ENCODE results near the gene CYB561D2.

CYB561D2 gene

DNA sequence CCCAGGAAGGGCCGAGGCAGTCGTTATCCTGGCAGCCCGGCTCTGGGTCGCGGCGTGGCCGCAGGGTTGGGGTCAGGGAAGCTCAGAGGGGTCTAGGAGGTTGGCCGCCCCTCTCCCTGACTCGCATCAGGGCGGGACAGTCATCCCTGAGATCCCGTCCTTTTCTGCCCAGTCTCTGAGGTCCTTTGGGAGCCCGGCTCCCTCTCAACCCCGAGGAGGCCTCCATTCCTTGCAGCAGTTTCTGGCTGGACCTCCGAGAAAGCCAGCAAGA, 28.6 kb upstream of the CYB561D2 start:
- ChIA-PET POLR2A (interaction anchor here (2.3 to 3.7 kb wide), 2 partner anchors 15 to 23 kb away, joined by 11 to 23 read pairs; partner anchors contain the start of genes HYAL3 and NAA80), CTCF (interaction anchor here (0.6 kb wide), 1 partner anchor 68 kb away, joined by 3 read pairs; no protein-coding TSS in a partner anchor)
- no peak for DNase-seq (ENCODE audit: extremely low spot score)
- no peak for TF ChIP-seq SUZ12 (IDR thresholded peaks at IDR 0.05)
- no peak for TF ChIP-seq TARDBP (IDR thresholded peaks at IDR 0.05)
- no peak for TF ChIP-seq ELF4 (IDR thresholded peaks at IDR 0.05)
- TF ChIP-seq, protein P1, sequence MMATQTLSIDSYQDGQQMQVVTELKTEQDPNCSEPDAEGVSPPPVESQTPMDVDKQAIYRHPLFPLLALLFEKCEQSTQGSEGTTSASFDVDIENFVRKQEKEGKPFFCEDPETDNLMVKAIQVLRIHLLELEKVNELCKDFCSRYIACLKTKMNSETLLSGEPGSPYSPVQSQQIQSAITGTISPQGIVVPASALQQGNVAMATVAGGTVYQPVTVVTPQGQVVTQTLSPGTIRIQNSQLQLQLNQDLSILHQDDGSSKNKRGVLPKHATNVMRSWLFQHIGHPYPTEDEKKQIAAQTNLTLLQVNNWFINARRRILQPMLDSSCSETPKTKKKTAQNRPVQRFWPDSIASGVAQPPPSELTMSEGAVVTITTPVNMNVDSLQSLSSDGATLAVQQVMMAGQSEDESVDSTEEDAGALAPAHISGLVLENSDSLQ (IDR thresholded peaks at IDR 0.05) = no peak
- no peak for TF ChIP-seq HDGF (IDR thresholded peaks at IDR 0.05; ENCODE audit: borderline replicate concordance)
- TF ChIP-seq CTBP1 (IDR thresholded peaks at IDR 0.05; ENCODE audit: borderline replicate concordance) = no peak
- no peak for TF ChIP-seq L3MBTL2 (conservative IDR thresholded peaks at IDR 0.05)

DNA sequence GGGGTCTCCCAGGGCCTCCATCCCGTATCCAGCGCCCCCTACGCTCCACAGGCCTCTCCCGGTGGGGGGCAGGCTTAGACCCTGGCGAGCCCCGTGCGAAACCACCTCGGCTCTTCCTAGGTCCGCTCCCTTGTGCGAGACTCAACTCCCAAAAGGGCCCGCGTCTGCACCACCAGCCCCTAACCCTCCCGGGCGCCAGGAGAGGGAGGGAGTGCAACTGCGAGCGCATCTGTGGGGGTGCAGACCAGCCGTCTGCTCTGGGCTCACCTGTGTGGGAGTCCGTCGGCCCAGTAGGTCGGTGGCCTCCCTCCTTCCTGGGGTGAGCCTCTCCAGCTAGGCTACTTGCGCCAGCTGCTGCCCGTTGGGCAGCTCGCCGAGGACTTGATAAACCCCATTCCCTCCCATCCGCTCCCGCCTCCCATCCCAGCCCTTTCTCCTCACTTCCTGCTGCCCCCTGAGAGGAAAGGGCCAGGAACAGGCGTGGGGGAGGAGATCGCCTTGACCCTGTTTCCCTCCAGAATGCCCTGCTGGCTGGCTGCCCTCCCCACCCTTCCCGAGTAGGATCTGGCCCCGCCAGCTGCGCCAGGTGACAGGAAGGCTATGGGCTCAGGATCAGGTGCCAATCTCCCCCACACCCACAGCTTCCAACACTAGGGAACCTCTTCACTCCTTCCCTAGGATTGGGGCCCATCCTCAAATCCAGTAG, 28.1 kb upstream of the CYB561D2 start, which contains the start of gene HYAL2:
Gene HYAL2 (minus strand): TSS at position 360 of the 706 bp plus-strand sequence. CDS start 2,256 bp downstream, outside the sequence.
- ChIA-PET CTCF (interaction anchor here (0.6 kb wide), 1 partner anchor 68 kb away, joined by 3 read pairs; no protein-coding TSS in a partner anchor), POLR2A (interaction anchor here (1.9 to 3.7 kb wide), 3 partner anchors 15 to 31 kb away, joined by 7 to 23 read pairs (median 11); partner anchors contain the start of genes HYAL3, IFRD2 and NAA80)
- TF ChIP-seq ZNF384 (IDR thresholded peaks at IDR 0.05) = no peak
- TF ChIP-seq ELF4 (IDR thresholded peaks at IDR 0.05) = no peak
- no peak for TF ChIP-seq ARNT (IDR thresholded peaks at IDR 0.05)
- no peak for TF ChIP-seq LEF1 (IDR thresholded peaks at IDR 0.05; ENCODE audit: borderline replicate concordance)
- TF ChIP-seq, protein P1 (IDR thresholded peaks at IDR 0.05) = no peak
- no peak for TF ChIP-seq TARDBP (IDR thresholded peaks at IDR 0.05)
- TF ChIP-seq SUZ12 (IDR thresholded peaks at IDR 0.05) = no peak
- TF ChIP-seq FOXK2 (IDR thresholded peaks at IDR 0.05) = no peak
- no peak for TF ChIP-seq HDGF (IDR thresholded peaks at IDR 0.05; ENCODE audit: borderline replicate concordance)
- TF ChIP-seq CTBP1 (IDR thresholded peaks at IDR 0.05; ENCODE audit: borderline replicate concordance) = no peak
- no peak for TF ChIP-seq NFRKB (IDR thresholded peaks at IDR 0.05)
- TF ChIP-seq L3MBTL2 (conservative IDR thresholded peaks at IDR 0.05) = no peak
- TF ChIP-seq FOXA1 (IDR thresholded peaks at IDR 0.05) = no peak
- no peak for TF ChIP-seq BHLHE40 (IDR thresholded peaks at IDR 0.05; ENCODE audit: borderline replicate concordance)
- no peak for TF ChIP-seq SP1 (IDR thresholded peaks at IDR 0.05)
- TF ChIP-seq FOXM1 (IDR thresholded peaks at IDR 0.05; ENCODE audit: borderline replicate concordance) = no peak
- DNase-seq (ENCODE audit: extremely low spot score) = no peak

DNA sequence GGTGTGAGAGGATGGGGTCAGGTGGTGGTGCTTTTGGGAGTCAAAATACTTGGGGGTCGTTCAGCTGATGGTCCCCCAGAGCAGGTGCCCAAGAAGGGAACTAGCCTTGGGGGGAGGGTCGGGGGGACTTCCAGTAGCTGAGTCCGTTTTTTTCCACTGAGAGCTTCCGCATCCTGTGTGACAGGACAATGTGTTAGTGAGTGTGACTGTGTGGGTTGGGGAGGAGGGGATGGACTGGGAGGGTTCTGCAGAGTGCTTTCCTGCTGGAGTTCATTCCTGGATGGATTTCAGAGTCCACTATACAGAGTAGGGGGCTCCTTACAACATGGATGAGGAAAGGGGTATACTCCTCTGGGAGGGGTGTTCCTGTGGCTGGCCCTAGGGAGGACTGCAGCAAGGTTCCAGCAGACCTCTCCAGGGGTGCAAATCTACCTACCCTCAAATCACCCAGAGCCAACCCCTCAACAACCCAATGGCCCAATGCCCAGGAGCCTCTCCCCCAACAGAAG, 27.5 kb upstream of the CYB561D2 start:
- TF ChIP-seq FOXK2 (IDR thresholded peaks at IDR 0.05) (no peak), SUZ12 (IDR thresholded peaks at IDR 0.05) (no peak), BHLHE40 (IDR thresholded peaks at IDR 0.05; ENCODE audit: borderline replicate concordance) (no peak), CTBP1 (IDR thresholded peaks at IDR 0.05; ENCODE audit: borderline replicate concordance) (no peak), NFRKB (IDR thresholded peaks at IDR 0.05) (no peak), L3MBTL2 (conservative IDR thresholded peaks at IDR 0.05) (no peak), ZNF384 (IDR thresholded peaks at IDR 0.05) (no peak), FOXM1 (IDR thresholded peaks at IDR 0.05; ENCODE audit: borderline replicate concordance) (no peak), ARNT (IDR thresholded peaks at IDR 0.05) (no peak), SP1 (IDR thresholded peaks at IDR 0.05) (no peak), HDGF (IDR thresholded peaks at IDR 0.05; ENCODE audit: borderline replicate concordance) (no peak), TARDBP (IDR thresholded peaks at IDR 0.05) (no peak), LEF1 (IDR thresholded peaks at IDR 0.05; ENCODE audit: borderline replicate concordance) (no peak), ELF4 (IDR thresholded peaks at IDR 0.05) (no peak), FOXA1 (IDR thresholded peaks at IDR 0.05) (no peak)
- TF ChIP-seq, protein P1 (IDR thresholded peaks at IDR 0.05) = no peak
- ChIA-PET POLR2A (interaction anchor here (1.9 to 3.7 kb wide), 2 partner anchors 14 to 31 kb away, joined by 7 to 23 read pairs; partner anchors contain the start of gene IFRD2), CTCF (no interaction called here)
- DNase-seq (ENCODE audit: extremely low spot score) = no peak

- ChIA-PET CTCF (interaction anchor here (0.7 to 1.6 kb wide), 9 partner anchors 9 to 1289 kb away, joined by 3 to 7 read pairs (median 3); partner anchors contain the start of genes GNAI2, HYAL3 and NAA80), POLR2A (interaction anchor here (1.9 to 3.7 kb wide), 2 partner anchors 13 to 32 kb away, joined by 7 to 23 read pairs; partner anchors contain the start of gene IFRD2)
- DNase-seq (ENCODE audit: extremely low spot score) = no peak
- TF ChIP-seq, protein P1 (IDR thresholded peaks at IDR 0.05) = no peak
- TF ChIP-seq ARNT (IDR thresholded peaks at IDR 0.05) = no peak
- no peak for TF ChIP-seq CTBP1 (IDR thresholded peaks at IDR 0.05; ENCODE audit: borderline replicate concordance)
- no peak for TF ChIP-seq BHLHE40 (IDR thresholded peaks at IDR 0.05; ENCODE audit: borderline replicate concordance)
- no peak for TF ChIP-seq FOXK2 (IDR thresholded peaks at IDR 0.05)
- no peak for TF ChIP-seq NFRKB (IDR thresholded peaks at IDR 0.05)
Measured at GRCh38 chr3:50323614-50324199, 27.0 kb upstream of the CYB561D2 start.

Data from HEK293T (cell line).